ENCODE measurements around the gene RHBDF2. TPM values are rescaled to one million over a fixed set of nuclear protein-coding genes. Genes with fewer than 3 reads are reported as not detected.

Gene RHBDF2
- total RNA-seq, 2 donors from 2014 or later = 91.6 to 153 TPM

DNA sequence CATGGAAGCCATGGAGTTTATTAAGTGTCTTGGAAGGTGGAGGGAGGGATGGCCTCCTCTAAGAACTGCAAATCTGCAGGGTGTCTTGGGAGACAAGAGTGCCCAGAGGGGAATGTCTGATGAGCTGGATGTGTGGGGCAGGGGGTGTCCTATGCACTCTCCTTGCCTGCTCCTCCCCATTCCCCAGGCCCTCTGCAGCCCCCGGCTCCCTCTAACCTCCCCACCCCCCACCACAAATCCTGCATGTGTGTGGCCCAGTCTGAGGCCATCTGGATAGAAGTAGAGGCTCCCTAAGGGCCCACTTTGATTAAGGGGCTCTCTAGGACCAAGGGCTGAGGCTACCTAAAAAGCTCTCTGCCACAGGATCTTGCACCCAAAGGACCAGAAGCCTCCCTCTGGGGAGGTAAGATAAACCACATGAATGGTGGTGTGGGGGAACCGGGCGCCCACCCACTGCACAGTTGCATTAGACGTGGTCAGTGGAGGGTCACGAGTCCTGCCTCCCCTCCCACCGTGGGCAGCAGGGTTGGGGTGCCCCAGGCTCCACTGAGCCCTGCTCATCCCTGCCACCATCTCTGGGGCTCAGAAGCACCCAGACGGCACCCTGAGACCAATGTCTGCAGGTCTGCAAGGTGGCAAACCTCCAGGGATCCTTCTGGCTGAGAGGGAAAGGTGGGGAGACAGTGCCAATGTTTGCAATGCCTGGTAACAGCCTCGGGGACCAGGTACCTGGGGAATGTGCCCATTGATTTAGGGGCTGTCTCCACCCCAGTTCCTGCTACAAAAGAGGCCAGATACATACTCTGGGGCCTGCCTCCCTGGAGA lies 33.2 kb downstream of the RHBDF2 start:
- TF ChIP-seq, protein P1, sequence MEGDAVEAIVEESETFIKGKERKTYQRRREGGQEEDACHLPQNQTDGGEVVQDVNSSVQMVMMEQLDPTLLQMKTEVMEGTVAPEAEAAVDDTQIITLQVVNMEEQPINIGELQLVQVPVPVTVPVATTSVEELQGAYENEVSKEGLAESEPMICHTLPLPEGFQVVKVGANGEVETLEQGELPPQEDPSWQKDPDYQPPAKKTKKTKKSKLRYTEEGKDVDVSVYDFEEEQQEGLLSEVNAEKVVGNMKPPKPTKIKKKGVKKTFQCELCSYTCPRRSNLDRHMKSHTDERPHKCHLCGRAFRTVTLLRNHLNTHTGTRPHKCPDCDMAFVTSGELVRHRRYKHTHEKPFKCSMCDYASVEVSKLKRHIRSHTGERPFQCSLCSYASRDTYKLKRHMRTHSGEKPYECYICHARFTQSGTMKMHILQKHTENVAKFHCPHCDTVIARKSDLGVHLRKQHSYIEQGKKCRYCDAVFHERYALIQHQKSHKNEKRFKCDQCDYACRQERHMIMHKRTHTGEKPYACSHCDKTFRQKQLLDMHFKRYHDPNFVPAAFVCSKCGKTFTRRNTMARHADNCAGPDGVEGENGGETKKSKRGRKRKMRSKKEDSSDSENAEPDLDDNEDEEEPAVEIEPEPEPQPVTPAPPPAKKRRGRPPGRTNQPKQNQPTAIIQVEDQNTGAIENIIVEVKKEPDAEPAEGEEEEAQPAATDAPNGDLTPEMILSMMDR (IDR thresholded peaks at IDR 0.05) = no peak
- Histone ChIP-seq H3K27me3 (replicated peaks; ENCODE audit: insufficient read depth) (no peaks in the 10 kb centered on the region), H3K4me3 (no peak overlapping the region), H3K36me3 (peaks cover 6% of the 10 kb centered on the region), H3K27ac (no peak overlapping the region), H3K9me3 (no peaks in the 10 kb centered on the region), H3K4me1 (ENCODE audit: control insufficient read depth in 1 of 2, low read depth in 2 of 2) (no peaks in the 10 kb centered on the region)
- DNase-seq (ENCODE audit: low spot score) (no peak), ATAC-seq (ENCODE audit: insufficient number of reproducible peaks, low FRiP score, low read depth) (no peak)

- ATAC-seq (ENCODE audit: insufficient number of reproducible peaks, low FRiP score, low read depth) = no peak
Measured at GRCh38 chr17:76467366-76467765, 33.9 kb downstream of the RHBDF2 start, which contains the start of gene AANAT. TSS of gene AANAT (plus strand) at chr17:76467603. CDS start at chr17:76468747, 1,144 bp downstream.

GRCh38 chr17:76466775-76467130 lies 34.5 kb downstream of the RHBDF2 start:
- ATAC-seq (ENCODE audit: insufficient number of reproducible peaks, low FRiP score, low read depth) (no peak), DNase-seq (ENCODE audit: low spot score) (no peak)
- H3K27me3 ChIP-seq (replicated peaks; ENCODE audit: insufficient read depth) = no peaks in the 10 kb centered on the region
- H3K9me3 ChIP-seq = no peaks in the 10 kb centered on the region
- no peaks in the 10 kb centered on the region for H3K36me3 ChIP-seq
- H3K4me3 ChIP-seq = no peak overlapping the region
- no peaks in the 10 kb centered on the region for H3K4me1 ChIP-seq (ENCODE audit: control insufficient read depth in 1 of 2, low read depth in 2 of 2)
- TF ChIP-seq, protein P1 (IDR thresholded peaks at IDR 0.05) = no peak
- H3K27ac ChIP-seq = no peak overlapping the region

More at GRCh38 chr17:76467366-76467765, 33.9 kb downstream of the RHBDF2 start, which contains the start of gene AANAT:
- no peaks in the 10 kb centered on the region for H3K4me1 ChIP-seq (ENCODE audit: control insufficient read depth in 1 of 2, low read depth in 2 of 2)
- no peaks in the 10 kb centered on the region for H3K9me3 ChIP-seq
- H3K4me3 ChIP-seq = no peak within 1 kb of the TSS
- no peak for DNase-seq (ENCODE audit: low spot score)
- H3K27ac ChIP-seq = no peak within 1 kb of the TSS
- TF ChIP-seq, protein P1 (IDR thresholded peaks at IDR 0.05) = no peak
- H3K36me3 ChIP-seq = peaks cover 2% of the 10 kb centered on the region
- no peaks in the 10 kb centered on the region for H3K27me3 ChIP-seq (replicated peaks; ENCODE audit: insufficient read depth)

DNA sequence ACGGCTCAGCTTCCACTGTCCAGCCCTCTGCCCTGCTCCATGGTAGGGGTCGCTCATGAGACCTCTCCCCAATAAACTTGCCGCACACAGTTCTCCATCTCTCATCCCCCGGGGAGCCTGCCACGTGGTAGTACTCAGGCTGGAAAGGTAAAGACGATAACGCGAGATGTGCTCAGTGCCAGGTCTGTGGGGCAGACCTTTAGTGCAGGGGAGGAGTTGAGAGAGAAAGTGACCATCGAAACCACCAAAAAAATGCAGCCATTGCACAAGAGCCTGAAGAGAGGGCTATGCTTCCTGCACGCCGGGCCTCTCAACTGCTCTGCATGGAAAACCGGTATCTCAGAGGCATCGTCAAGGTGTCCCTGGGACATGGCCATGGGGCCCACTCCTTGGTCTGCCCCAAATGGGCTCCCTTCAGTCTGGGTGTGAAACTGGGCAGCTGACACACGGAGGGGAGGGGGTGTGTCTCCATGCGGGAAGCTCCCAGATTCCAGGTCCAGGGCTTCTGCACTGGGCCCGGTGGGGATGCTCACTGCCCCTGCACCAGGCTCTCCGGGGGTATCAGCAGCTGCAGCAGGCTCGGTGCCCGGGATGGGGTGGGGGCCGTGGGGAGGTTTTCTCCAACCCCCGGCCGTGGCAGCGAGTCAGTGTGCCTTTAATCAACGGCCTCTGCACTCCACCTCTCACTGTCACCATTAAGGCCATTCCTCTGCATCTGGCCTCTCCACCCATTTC lies 38.5 kb downstream of the RHBDF2 start:
- H3K9me3 ChIP-seq = no peaks in the 10 kb centered on the region
- no peak overlapping the region for H3K27ac ChIP-seq
- H3K4me3 ChIP-seq = no peak overlapping the region
- H3K4me1 ChIP-seq (ENCODE audit: control insufficient read depth in 1 of 2, low read depth in 2 of 2) = no peaks in the 10 kb centered on the region
- DNase-seq (ENCODE audit: low spot score) (no peak), ATAC-seq (ENCODE audit: insufficient number of reproducible peaks, low FRiP score, low read depth) (no peak)
- no peaks in the 10 kb centered on the region for H3K27me3 ChIP-seq (replicated peaks; ENCODE audit: insufficient read depth)
- H3K36me3 ChIP-seq = no peaks in the 10 kb centered on the region
- TF ChIP-seq, protein P1 (IDR thresholded peaks at IDR 0.05) = no peak

Data from thoracic aorta (tissue), 2 donors.